ENCODE data around the gene HEMGN.

HEMGN gene

GRCh38 chr9:97930972-97931371 is 7.0 kb downstream of the HEMGN start:
- no peak for DNase-seq (ENCODE audit: low read depth in 2 of 2)

GRCh38 chr9:97928986-97929604 is 8.9 kb downstream of the HEMGN start:
- DNase-seq (ENCODE audit: low read depth in 2 of 2), result no peak

- no peak for DNase-seq (ENCODE audit: low read depth in 2 of 2)
These were observed 12.3 kb downstream of the HEMGN start for GRCh38 chr9:97925497-97926334.

GRCh38 chr9:97924386-97924785 is 13.6 kb downstream of the HEMGN start:
- DNase-seq (ENCODE audit: low read depth in 2 of 2), result no peak

GRCh38 chr9:97923529-97924108 is 14.4 kb downstream of the HEMGN start:
- peak; percentile 51 to 57 for DNase-seq (ENCODE audit: low read depth in 2 of 2)

GRCh38 chr9:97921959-97922724 is 15.8 kb downstream of the HEMGN start, which contains the start of gene TRMO:
Gene TRMO (minus strand): TSS chr9:97922500. CDS start chr9:97922493, 7 bp downstream.
- peak; percentile 96 to 97 for DNase-seq (ENCODE audit: low read depth in 2 of 2)

GRCh38 chr9:97919217-97919813 is 18.7 kb downstream of the HEMGN start:
- no peak for DNase-seq (ENCODE audit: low read depth in 2 of 2)

GRCh38 chr9:97918611-97919010 is 19.4 kb downstream of the HEMGN start:
- DNase-seq (ENCODE audit: low read depth in 2 of 2), result no peak

- DNase-seq (ENCODE audit: low read depth in 2 of 2), result no peak
These were observed 26.0 kb downstream of the HEMGN start for GRCh38 chr9:97911970-97912369.

- DNase-seq (ENCODE audit: low read depth in 2 of 2), result no peak
These were observed 26.4 kb downstream of the HEMGN start for GRCh38 chr9:97911528-97911927.

- no peak for DNase-seq (ENCODE audit: low read depth in 2 of 2)
These were observed 27.6 kb downstream of the HEMGN start for GRCh38 chr9:97910357-97910756.

GRCh38 chr9:97908705-97909104 is 29.3 kb downstream of the HEMGN start:
- no peak for DNase-seq (ENCODE audit: low read depth in 2 of 2)

- no peak for DNase-seq (ENCODE audit: low read depth in 2 of 2)
These were observed 30.3 kb downstream of the HEMGN start for GRCh38 chr9:97907632-97908031.

GRCh38 chr9:97907046-97907445 is 30.9 kb downstream of the HEMGN start:
- DNase-seq (ENCODE audit: low read depth in 2 of 2), result no peak

GRCh38 chr9:97906236-97906831 is 31.6 kb downstream of the HEMGN start:
- no peak for DNase-seq (ENCODE audit: low read depth in 2 of 2)

GRCh38 chr9:97905228-97905627 is 32.7 kb downstream of the HEMGN start:
- DNase-seq (ENCODE audit: low read depth in 2 of 2), result no peak

GRCh38 chr9:97904725-97905124 is 33.2 kb downstream of the HEMGN start:
- DNase-seq (ENCODE audit: low read depth in 2 of 2), result no peak

- no peak for DNase-seq (ENCODE audit: low read depth in 2 of 2)
These were observed 34.8 kb downstream of the HEMGN start for GRCh38 chr9:97903177-97903576.

GRCh38 chr9:97900738-97901565 is 37.0 kb downstream of the HEMGN start:
- DNase-seq (ENCODE audit: low read depth in 2 of 2), result peak in 1 of 2 experiments; percentile 36

- DNase-seq (ENCODE audit: low read depth in 2 of 2), result peak in 1 of 2 experiments; percentile 10
These were observed 37.8 kb downstream of the HEMGN start for GRCh38 chr9:97900103-97900737.

Data from fibroblast of skin of left quadriceps (primary cell).